Measurements from ENCODE around the gene CRYBG2.

CRYBG2 gene

GRCh38 chr1:26291433-26291832, 62.5 kb downstream of the CRYBG2 start:
- DNase-seq: no peak

- DNase-seq: no peak
Measured at GRCh38 chr1:26290882-26291261, 63.1 kb downstream of the CRYBG2 start.

- no peak for DNase-seq
Measured at GRCh38 chr1:26290122-26290881, 63.6 kb downstream of the CRYBG2 start.

- DNase-seq: no peak
Measured at GRCh38 chr1:26289158-26290059, 64.5 kb downstream of the CRYBG2 start.

GRCh38 chr1:26288311-26288941, 65.5 kb downstream of the CRYBG2 start:
- no peak for DNase-seq

- no peak for DNase-seq
Measured at GRCh38 chr1:26287811-26288210, 66.1 kb downstream of the CRYBG2 start.

- DNase-seq: no peak
Measured at GRCh38 chr1:26287033-26287711, 66.8 kb downstream of the CRYBG2 start.

- no peak for DNase-seq
Measured at GRCh38 chr1:26286064-26286416, 67.9 kb downstream of the CRYBG2 start.

- DNase-seq: peak; percentile 32
Measured at GRCh38 chr1:26285366-26286063, 68.4 kb downstream of the CRYBG2 start.

- peak; percentile 7 for DNase-seq
Measured at GRCh38 chr1:26284597-26285347, 69.2 kb downstream of the CRYBG2 start.

- no peak for DNase-seq
Measured at GRCh38 chr1:26283871-26284596, 69.9 kb downstream of the CRYBG2 start.

GRCh38 chr1:26283279-26283853, 70.6 kb downstream of the CRYBG2 start:
- DNase-seq: no peak

- no peak for DNase-seq
Measured at GRCh38 chr1:26282401-26282918, 71.5 kb downstream of the CRYBG2 start.

GRCh38 chr1:26281971-26282370, 72.0 kb downstream of the CRYBG2 start:
- no peak for DNase-seq

- no peak for DNase-seq
Measured at GRCh38 chr1:26281091-26281958, 72.6 kb downstream of the CRYBG2 start.

- DNase-seq: no peak
Measured at GRCh38 chr1:26280333-26281042, 73.4 kb downstream of the CRYBG2 start.

GRCh38 chr1:26279456-26280332, 74.2 kb downstream of the CRYBG2 start, which contains the start of gene SH3BGRL3:
SH3BGRL3 (plus strand) TSS chr1:26280086; CDS start chr1:26280156, 70 bp downstream.
- peak; percentile 43 for DNase-seq

Measured in SHP77 treated with DMSO at 0.1 percent for 48 hours (cell line).